H9 (cell line): ENCODE measurements around the gene GADD45GIP1. TPM values are rescaled to one million over a fixed set of nuclear protein-coding genes. Genes with fewer than 3 reads are reported as not detected.

ENCODE experiments used
- DNase-seq: peaks from one replicate; pipeline ENCODE4 v3.0.0-alpha.2; 2017
- H2AFZ ChIP-seq: one replicate; pipeline ENCODE4 v1.6.1; 2013; ENCODE audit warnings: mild to moderate bottlenecking, low read length, control low read depth, moderate library complexity
- H2AK5ac ChIP-seq: 2 replicates; pipeline ENCODE4 v1.6.1; 2013; ENCODE audit warnings: low read length, control low read depth, mixed read lengths; ENCODE audit not compliant: insufficient read length
- H2BK120ac ChIP-seq: one replicate; pipeline ENCODE4 v1.6.1; 2013; ENCODE audit warnings: low read depth, mild to moderate bottlenecking, low read length, control low read depth, inconsistent platforms; ENCODE audit not compliant: poor library complexity, severe bottlenecking
- H2BK12ac ChIP-seq: 2 replicates; pipeline ENCODE4 v1.6.1; 2013; ENCODE audit warnings: low read length, control low read depth, mixed read lengths, low read depth; ENCODE audit not compliant: insufficient read length
- H2BK15ac ChIP-seq: 2 replicates; pipeline ENCODE4 v1.6.1; 2013; ENCODE audit warnings: low read depth, low read length, control low read depth
- H2BK20ac ChIP-seq: one replicate; pipeline ENCODE4 v1.6.1; 2013; ENCODE audit warnings: low read depth, mild to moderate bottlenecking, low read length, control low read depth, inconsistent platforms; ENCODE audit not compliant: poor library complexity, severe bottlenecking
- H2BK5ac ChIP-seq: 2 replicates; pipeline ENCODE4 v1.6.1; 2013; ENCODE audit warnings: low read length, control low read depth, mixed read lengths; ENCODE audit not compliant: insufficient read length
- H3K14ac ChIP-seq: 2 replicates; pipeline ENCODE4 v1.6.1; 2013; ENCODE audit warnings: low read length, control low read depth; ENCODE audit not compliant: insufficient read depth
- H3K18ac ChIP-seq: 2 replicates; pipeline ENCODE4 v1.6.1; 2013; ENCODE audit warnings: low read depth, mild to moderate bottlenecking, mixed read lengths, low read length, control low read depth; ENCODE audit not compliant: insufficient read length
- H3K23ac ChIP-seq: 2 replicates; pipeline ENCODE4 v1.6.1; 2013; ENCODE audit warnings: low read length, control low read depth, mixed read lengths, low read depth; ENCODE audit not compliant: insufficient read length
- H3K23me2 ChIP-seq: 2 replicates; pipeline ENCODE4 v1.6.1; 2013; ENCODE audit warnings: low read depth, mild to moderate bottlenecking, mixed read lengths, low read length, control low read depth; ENCODE audit not compliant: insufficient read length, poor library complexity, severe bottlenecking
- H3K27ac ChIP-seq: 2 replicates; pipeline ENCODE4 v1.5.1; 2013; ENCODE audit warnings: low read length, control low read depth, mixed read lengths, low read depth; ENCODE audit not compliant: insufficient read length
- H3K27me3 ChIP-seq: 2 replicates; pipeline ENCODE4 v1.6.1; 2013; ENCODE audit warnings: low read length, control low read depth, inconsistent platforms; ENCODE audit not compliant: insufficient read depth
- H3K4ac ChIP-seq: 2 replicates; pipeline ENCODE4 v1.6.1; 2013; ENCODE audit warnings: low read depth, mild to moderate bottlenecking, control low read depth, inconsistent platforms, low read length, moderate library complexity
- H3K4me1 ChIP-seq: 2 replicates; pipeline ENCODE4 v1.6.1; 2013; ENCODE audit warnings: low read length, control low read depth, inconsistent platforms; ENCODE audit not compliant: insufficient read depth
- H3K4me2 ChIP-seq: 2 replicates; pipeline ENCODE4 v1.6.1; 2013; ENCODE audit warnings: low read length, control low read depth, mixed read lengths; ENCODE audit not compliant: insufficient read length, insufficient read depth
- H3K56ac ChIP-seq: 2 replicates; pipeline ENCODE4 v1.6.1; 2013; ENCODE audit warnings: low read depth, mild to moderate bottlenecking, mixed read lengths, low read length, control low read depth; ENCODE audit not compliant: insufficient read length
- H3K79me1 ChIP-seq: 2 replicates; pipeline ENCODE4 v1.6.1; 2013; ENCODE audit warnings: low read depth, mild to moderate bottlenecking, moderate library complexity, low read length, control low read depth, inconsistent platforms; ENCODE audit not compliant: insufficient read depth, poor library complexity, severe bottlenecking
- H3K79me2 ChIP-seq: 2 replicates; pipeline ENCODE4 v1.6.1; 2013; ENCODE audit warnings: low read length, control low read depth, inconsistent platforms; ENCODE audit not compliant: insufficient read depth
- H3K9ac ChIP-seq: 2 replicates; pipeline ENCODE4 v1.6.1; 2013; ENCODE audit warnings: low read length, control low read depth, mixed read lengths; ENCODE audit not compliant: insufficient read length; ENCODE audit errors: extremely low read depth
- H3K9me3 ChIP-seq: one replicate; pipeline ENCODE4 v1.6.1; 2013; ENCODE audit warnings: low read depth, low read length, inconsistent platforms; ENCODE audit not compliant: control insufficient read depth
- H3T11ph ChIP-seq: one replicate; pipeline ENCODE4 v1.6.1; 2013; ENCODE audit warnings: mild to moderate bottlenecking, low read length, control low read depth, inconsistent platforms
- H4K20me1 ChIP-seq: one replicate; pipeline ENCODE4 v1.6.1; 2013; ENCODE audit not compliant: control insufficient read depth, insufficient read length, insufficient read depth
- H4K5ac ChIP-seq: 2 replicates; pipeline ENCODE4 v1.6.1; 2013; ENCODE audit warnings: low read depth, mild to moderate bottlenecking, mixed read lengths, low read length, control low read depth; ENCODE audit not compliant: insufficient read length
- H4K8ac ChIP-seq: replicated peaks from 2 replicates; pipeline ENCODE4 v1.6.1; 2013; ENCODE audit warnings: low read length, control low read depth, mixed read lengths, low read depth; ENCODE audit not compliant: insufficient read length
- H4K91ac ChIP-seq: 2 replicates; pipeline ENCODE4 v1.6.1; 2013; ENCODE audit warnings: low read depth, mild to moderate bottlenecking, moderate library complexity, mixed read lengths, low read length, control low read depth; ENCODE audit not compliant: insufficient read length
- H3K27ac Mint-ChIP-seq, 3 experiments: 2 replicates in 2 of 3; 3 replicates in 1 of 3; pipeline ENCODE4 v1.8.0; 2020 to 2021; ENCODE audit warnings: mixed read lengths in 3 of 3, mild to moderate bottlenecking in 1 of 3, moderate library complexity in 1 of 3
- H3K27me3 Mint-ChIP-seq: 2 replicates; pipeline ENCODE4 v1.8.0; 2021; ENCODE audit warnings: low read depth, mild to moderate bottlenecking, moderate library complexity, mixed read lengths
- H3K36me3 Mint-ChIP-seq, 3 experiments: 2 replicates in 2 of 3; 3 replicates in 1 of 3; pipeline ENCODE4 v1.8.0; 2020 to 2021; ENCODE audit warnings: low read depth in 3 of 3, mixed read lengths in 3 of 3; ENCODE audit not compliant: insufficient read depth in 1 of 3
- H3K4me1 Mint-ChIP-seq, 2 experiments: 2 replicates each; pipeline ENCODE4 v1.8.0; 2020; ENCODE audit warnings: mixed read lengths in 2 of 2
- H3K4me3 Mint-ChIP-seq, 2 experiments: 2 replicates in 1 of 2; 3 replicates in 1 of 2; pipeline ENCODE4 v1.8.0; 2020 to 2021; ENCODE audit warnings: mild to moderate bottlenecking in 2 of 2, mixed read lengths in 2 of 2, moderate library complexity in 1 of 2
- H3K9me3 Mint-ChIP-seq, 2 experiments: 2 replicates in 1 of 2; 3 replicates in 1 of 2; pipeline ENCODE4 v1.8.0; 2020; ENCODE audit warnings: mild to moderate bottlenecking in 2 of 2, mixed read lengths in 2 of 2, moderate library complexity in 1 of 2
- CTCF ChIP-seq: fragments of 200-600 bp; sonication (generic); conservative IDR thresholded peaks from 3 replicates; pipeline ENCODE4 v1.8.0; 2021; ENCODE audit warnings: antibody characterized with exemption, mild to moderate bottlenecking
- WGBS: extraction: QIAGEN DNeasy Blood & Tissue Kit; methylation state at CpG from one replicate; pipeline ENCODE4 v1.1.7; 2013; ENCODE audit warnings: missing lambda C conversion rate, low lambda C conversion rate, mixed read lengths; ENCODE audit not compliant: insufficient read length; ENCODE audit errors: extremely low coverage; 5-methylcytosine and 5-hydroxymethylcytosine counted together
- total RNA-seq: library from RNA; stranded (reverse); gene quantifications from 2 replicates; pipeline ENCODE4 v1.2.1, GENCODE V29; 2021

Gene GADD45GIP1
- total RNA-seq, 1 experiment from 2014 or later = 44.5 TPM

GRCh38 chr19:12921047-12921446, 36.0 kb downstream of the GADD45GIP1 start:
- Histone ChIP-seq H3K27me3 (peaks cover 5% of the 10 kb centered on the region; the same call in 1 of the 2 replicates), H4K20me1 (no peaks in the 10 kb centered on the region), H3K4me1 (no peaks in the 10 kb centered on the region), H3K9me3 (no peaks in the 10 kb centered on the region), H4K5ac (no peak overlapping the region), H2BK5ac (no peak overlapping the region), H3K9ac (no peak overlapping the region), H3K4ac (no peak overlapping the region), H3K79me2 (no peaks in the 10 kb centered on the region), H3K18ac (no peak overlapping the region), H3K79me1 (no peaks in the 10 kb centered on the region), H3T11ph (no peak overlapping the region), H3K27ac (no peak overlapping the region), H3K14ac (no peak overlapping the region), H4K91ac (no peak overlapping the region), H3K23me2 (no peaks in the 10 kb centered on the region), H3K23ac (no peak overlapping the region), H3K4me2 (no peak overlapping the region), H2BK15ac (no peak overlapping the region), H3K56ac (no peak overlapping the region), H2AK5ac (no peak overlapping the region), H4K8ac (no peak overlapping the region), H2BK120ac (no peak overlapping the region), H2AFZ (no peak overlapping the region), H2BK20ac (no peak overlapping the region), H2BK12ac (no peak overlapping the region)
- no CpG with 5 or more reads among the region's 3 CpGs for WGBS
- Mint-ChIP-seq H3K27me3 (peaks cover 21% of the 10 kb centered on the region), H3K4me3 (no peak overlapping the region), H3K9me3 (peaks cover 7 to 8% of the 10 kb centered on the region in 2 experiments), H3K27ac (peak overlapping the region in 1 of 3 experiments; percentile 51; a peak in 1 of 7 replicates), H3K4me1 (0 out of 4 replicates have a peak, but pooled peaks cover 0 to 6% of the 10 kb centered on the region in 2 experiments), H3K36me3 (peaks cover 35 to 39% (median 37%) of the 10 kb centered on the region in 3 experiments; a peak in 6 of 7 replicates)
- DNase-seq = no peak
- no peak for TF ChIP-seq CTCF
